Stomach (tissue), 9 donors: ENCODE data around the gene CREB3. TPM values are rescaled to one million over a fixed set of nuclear protein-coding genes. Genes with fewer than 3 reads are reported as not detected.

Experiments
- DNase-seq, 2 donors: peaks; one replicate each; pipeline versions ENCODE4 v3.0.0 to v3.0.0-alpha.2; 2013 to 2019
- H3K27ac ChIP-seq, 5 donors: fragments of 200-600 bp in 4 of 5; sonication (generic) in 4 of 5; one replicate each; pipeline ENCODE4 v1.5.1; 2013 to 2019; ENCODE audit warnings: mild to moderate bottlenecking in 1 of 5, moderate library complexity in 1 of 5
- H3K27me3 ChIP-seq, 3 donors: fragments of 200-600 bp; sonication (generic); one replicate each; pipeline ENCODE4 v1.5.1; 2017 to 2019; ENCODE audit warnings: mixed run types in 1 of 3
- H3K36me3 ChIP-seq, 4 donors: fragments of 200-600 bp; sonication (generic); 1 replicate in 3 of 4; 2 replicates in 1 of 4; pipeline ENCODE4 v1.5.1; 2016 to 2019
- H3K4me1 ChIP-seq, 4 donors: fragments of 200-600 bp; sonication (generic); one replicate each; pipeline ENCODE4 v1.5.1; 2016 to 2019
- H3K4me3 ChIP-seq, 4 donors: fragments of 200-600 bp; sonication (generic) in 3 of 4; one replicate each; pipeline ENCODE4 v1.5.1; 2016 to 2019; ENCODE audit warnings: mild to moderate bottlenecking in 1 of 4
- H3K9me3 ChIP-seq, 4 donors: fragments of 200-600 bp; sonication (generic); one replicate each; pipeline ENCODE4 v1.5.1; 2016 to 2019
- CTCF ChIP-seq, 7 experiments: fragments of 450-650 bp in 4 of 7; fragments of 200-600 bp in 3 of 7; sonication (generic) in 3 of 7; IDR thresholded peaks; one replicate each; pipeline ENCODE4 v1.5.1; 2016 to 2019; ENCODE audit warnings: antibody characterized with exemption in 7 of 7, control low read depth in 2 of 7, mild to moderate bottlenecking in 1 of 7
- EP300 ChIP-seq: sonication (generic); formaldehyde crosslinking; IDR thresholded peaks from one replicate; pipeline ENCODE4 v1.6.1; 2017; ENCODE audit warnings: antibody characterized with exemption
- POLR2A ChIP-seq, 4 donors: fragments of 450-650 bp; IDR thresholded peaks; one replicate each; pipeline ENCODE4 v1.6.1; 2016; ENCODE audit warnings: antibody characterized with exemption in 4 of 4, control low read depth in 2 of 4, mild to moderate bottlenecking in 1 of 4, moderate library complexity in 1 of 4
- POLR2AphosphoS5 ChIP-seq, 3 donors: sonication (generic); formaldehyde crosslinking; IDR thresholded peaks; one replicate each; pipeline ENCODE4 v1.6.1; 2016; ENCODE audit warnings: antibody characterized with exemption in 3 of 3
- WGBS, 5 donors: extraction: QIAGEN DNeasy Blood & Tissue Kit in 3 of 5; methylation state at CpG; one replicate each; pipeline versions ENCODE4 v1.1.5 to v1.1.7; 2013 to 2018; 5-methylcytosine and 5-hydroxymethylcytosine counted together
- intact Hi-C: fragments of 100-400 bp; cut with DNase I; formaldehyde crosslinking; loops from one replicate; pipeline ENCODE4 v1.15.1; 2023; ENCODE audit warnings: low total_unique reads
- polyA plus RNA-seq, 3 donors: library from polyadenylated mRNA; stranded (reverse); fragments of 200-250 nt; gene quantifications; one replicate each; pipeline ENCODE4 v1.2.3, GENCODE V29; 2013
- total RNA-seq, 5 donors: library from RNA; depleted of rRNA; stranded (reverse); fragments of >200 nt; gene quantifications; one replicate each; pipeline versions ENCODE4 v1.1.0 to v1.2.3, GENCODE V29; 2014 to 2016
- donor health status: healthy with polysubstance abuse.
- donor health status: Bipolar disorder and iron deficiency.
- donor health status: healthy.

The CREB3 gene
- total and polyA plus RNA-seq, 8 donors = 29.4 to 84.0 (median 39.2) TPM

- H3K27ac ChIP-seq = peak overlapping the region in 3 of 5 donors; percentile 3 to 96 (median 87)
- peak in 1 of 2 donors; percentile 13 for DNase-seq
- peaks cover 28 to 56% (median 44%) of the 10 kb centered on the region in 4 donors for H3K4me1 ChIP-seq
- peaks cover 54 to 61% (median 60%) of the 10 kb centered on the region in 4 donors for H3K36me3 ChIP-seq
- intact Hi-C loops = no loop called here
- H3K9me3 ChIP-seq = no peaks in the 10 kb centered on the region
- TF ChIP-seq EP300 (no peak), CTCF (IDR thresholded peaks at IDR 0.05) (no peak), POLR2A (IDR thresholded peaks at IDR 0.05) (no peak), POLR2AphosphoS5 (IDR thresholded peaks at IDR 0.05) (no peak)
- no peak overlapping the region for H3K4me3 ChIP-seq
- no peaks in the 10 kb centered on the region for H3K27me3 ChIP-seq
- 77 to 87% (median 85%) methylated on average over 8 of the region's 8 CpGs for WGBS, 5 donors
These were observed 11.5 kb downstream of the CREB3 start for GRCh38 chr9:35743880-35744518.

- H3K27me3 ChIP-seq = no peaks in the 10 kb centered on the region
- 35 to 57% (median 52%) methylated on average over 1 of the region's 1 CpG for WGBS, 5 donors
- H3K4me1 ChIP-seq = peaks cover 36 to 67% (median 55%) of the 10 kb centered on the region in 4 donors
- H3K9me3 ChIP-seq = no peaks in the 10 kb centered on the region
- no peak for DNase-seq
- H3K27ac ChIP-seq = peak overlapping the region in 3 of 5 donors; percentile 87 to 96 (median 95)
- intact Hi-C loops = no loop called here
- peaks cover 39 to 49% (median 45%) of the 10 kb centered on the region in 4 donors for H3K36me3 ChIP-seq
- H3K4me3 ChIP-seq = peak overlapping the region; percentile 75 to 94 (median 79)
- TF ChIP-seq POLR2A (IDR thresholded peaks at IDR 0.05) (no peak), CTCF (IDR thresholded peaks at IDR 0.05) (no peak), EP300 (no peak), POLR2AphosphoS5 (IDR thresholded peaks at IDR 0.05) (no peak)
These were observed 13.1 kb downstream of the CREB3 start for GRCh38 chr9:35745569-35745968.

DNA sequence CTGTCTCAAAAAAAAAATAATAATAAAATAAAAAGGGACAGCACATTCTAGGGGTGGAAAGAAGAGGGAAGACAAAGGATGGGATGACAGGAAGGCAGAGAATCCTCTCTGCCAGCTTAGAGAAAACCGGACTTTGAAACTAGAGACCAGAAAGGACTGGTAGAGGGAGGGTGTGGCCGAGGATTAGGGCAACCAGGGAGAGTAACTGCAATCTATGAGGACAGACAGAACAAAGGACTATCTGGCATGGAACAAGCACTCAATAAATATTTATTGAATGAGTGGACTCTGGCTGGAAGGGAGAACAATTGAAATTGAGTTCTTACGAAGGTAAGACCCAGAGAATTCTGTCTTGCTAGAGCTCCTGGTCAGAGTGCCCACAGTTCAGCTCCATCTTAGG is 14.1 kb downstream of the CREB3 start:
- intact Hi-C loops = no loop called here
- Histone ChIP-seq H3K4me1 (peaks cover 36 to 72% (median 58%) of the 10 kb centered on the region in 4 donors), H3K4me3 (peak overlapping the region; percentile 75 to 94 (median 79)), H3K36me3 (peaks cover 41 to 49% (median 45%) of the 10 kb centered on the region in 4 donors), H3K27me3 (no peaks in the 10 kb centered on the region), H3K27ac (peak overlapping the region; percentile 47 to 96 (median 93)), H3K9me3 (no peaks in the 10 kb centered on the region)
- peak in 1 of 2 donors; percentile 54 for DNase-seq
- TF ChIP-seq POLR2AphosphoS5 (IDR thresholded peaks at IDR 0.05) = peak in 1 of 3 donors; percentile 61
- TF ChIP-seq EP300 = no peak
- no peak for TF ChIP-seq CTCF (IDR thresholded peaks at IDR 0.05)
- no peak for TF ChIP-seq POLR2A (IDR thresholded peaks at IDR 0.05)
- 14 to 34% (median 21%) methylated on average over 3 of the region's 3 CpGs for WGBS, 5 donors

- intact Hi-C loops = no loop called here
- Histone ChIP-seq H3K27me3 (no peaks in the 10 kb centered on the region), H3K9me3 (no peaks in the 10 kb centered on the region), H3K27ac (peak overlapping the region; percentile 87 to 96 (median 95)), H3K4me1 (peaks cover 36 to 67% (median 55%) of the 10 kb centered on the region in 4 donors), H3K4me3 (peak overlapping the region; percentile 75 to 94 (median 79)), H3K36me3 (peaks cover 44 to 49% (median 45%) of the 10 kb centered on the region in 4 donors)
- DNase-seq = no peak
- WGBS, 5 donors = 0 to 1% (median 0%) methylated on average over 23 to 24 of the region's 24 CpGs
- TF ChIP-seq CTCF (IDR thresholded peaks at IDR 0.05) (no peak), POLR2A (IDR thresholded peaks at IDR 0.05) (no peak), EP300 (no peak), POLR2AphosphoS5 (IDR thresholded peaks at IDR 0.05) (no peak)
These were observed 15.9 kb downstream of the CREB3 start for GRCh38 chr9:35748242-35748857.
